ENCODE data around the gene PIP5KL1.

DNA sequence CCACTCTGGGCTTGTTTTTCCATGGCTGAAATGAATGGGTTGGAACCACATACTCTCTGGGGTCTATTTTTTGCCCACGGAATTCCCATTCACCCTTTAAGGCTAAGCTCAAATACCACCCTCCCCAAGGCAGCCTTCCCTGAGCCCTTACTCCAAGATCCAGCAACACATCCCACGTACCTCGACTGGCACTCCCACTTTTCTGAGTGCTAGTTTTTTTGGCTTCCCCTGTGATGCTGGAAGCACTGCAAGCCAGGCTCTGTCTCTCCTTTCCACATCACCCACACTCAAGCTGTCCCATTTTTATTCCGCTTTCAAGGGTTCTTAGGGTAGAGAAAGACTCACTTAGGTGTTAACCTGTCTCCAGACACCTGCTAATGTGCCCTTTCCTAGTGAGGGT lies 37.2 kb downstream of the PIP5KL1 start:
- TF ChIP-seq, protein P1, sequence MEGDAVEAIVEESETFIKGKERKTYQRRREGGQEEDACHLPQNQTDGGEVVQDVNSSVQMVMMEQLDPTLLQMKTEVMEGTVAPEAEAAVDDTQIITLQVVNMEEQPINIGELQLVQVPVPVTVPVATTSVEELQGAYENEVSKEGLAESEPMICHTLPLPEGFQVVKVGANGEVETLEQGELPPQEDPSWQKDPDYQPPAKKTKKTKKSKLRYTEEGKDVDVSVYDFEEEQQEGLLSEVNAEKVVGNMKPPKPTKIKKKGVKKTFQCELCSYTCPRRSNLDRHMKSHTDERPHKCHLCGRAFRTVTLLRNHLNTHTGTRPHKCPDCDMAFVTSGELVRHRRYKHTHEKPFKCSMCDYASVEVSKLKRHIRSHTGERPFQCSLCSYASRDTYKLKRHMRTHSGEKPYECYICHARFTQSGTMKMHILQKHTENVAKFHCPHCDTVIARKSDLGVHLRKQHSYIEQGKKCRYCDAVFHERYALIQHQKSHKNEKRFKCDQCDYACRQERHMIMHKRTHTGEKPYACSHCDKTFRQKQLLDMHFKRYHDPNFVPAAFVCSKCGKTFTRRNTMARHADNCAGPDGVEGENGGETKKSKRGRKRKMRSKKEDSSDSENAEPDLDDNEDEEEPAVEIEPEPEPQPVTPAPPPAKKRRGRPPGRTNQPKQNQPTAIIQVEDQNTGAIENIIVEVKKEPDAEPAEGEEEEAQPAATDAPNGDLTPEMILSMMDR (IDR thresholded peaks at IDR 0.05; ENCODE audit: low read depth, low read length): no peak
- no peak for TF ChIP-seq EZH2phosphoT487 (IDR thresholded peaks at IDR 0.05; ENCODE audit: low read depth)

Data from OCI-LY3 (cell line).